NT2/D1 (cell line): ENCODE measurements around the gene FYB1.

Source experiments
- SUZ12 ChIP-seq: IDR thresholded peaks from 2 replicates; pipeline ENCODE4 v1.6.1; 2011; ENCODE audit not compliant: insufficient read length, insufficient read depth; ENCODE audit errors: extremely low read depth
- YY1 ChIP-seq: IDR thresholded peaks from 2 replicates; pipeline ENCODE4 v1.6.1; 2011; ENCODE audit not compliant: insufficient read length, insufficient read depth
- ZNF274 ChIP-seq: IDR thresholded peaks from 2 replicates; pipeline ENCODE4 v1.6.1; 2011; ENCODE audit warnings: mild to moderate bottlenecking, low read depth, low read length

GRCh38 chr5:39059064-39059463 lies 160.3 kb downstream of the FYB1 start:
- no peak for TF ChIP-seq YY1
- TF ChIP-seq SUZ12, result no peak
- TF ChIP-seq ZNF274, result no peak
